Esophagus mucosa (tissue), 1 donor: ENCODE data around the gene RBSN. TPM values are rescaled to one million over a fixed set of nuclear protein-coding genes. Genes with fewer than 3 reads are reported as not detected.
A peak's percentile ranks its signal among the peaks of the same experiment; 100 is the strongest.
"Not testable (repeated sequence)": the region's sequence is repeated elsewhere in the genome, so short reads cannot be mapped to it uniquely, and the experiment has no call there.

Source experiments
- ATAC-seq: fragments of 200-7000 bp; cut with Tn5 transposase; one replicate; pipeline ENCODE4 v1.9.1; 2020
- total RNA-seq: library from RNA; stranded (reverse); gene quantifications from one replicate; pipeline ENCODE4 v1.2.4, GENCODE V29; 2023
- donor health status: DM: yes; HTN: yes; CAD: no.

Gene RBSN
- 10.1 TPM for total RNA-seq

DNA sequence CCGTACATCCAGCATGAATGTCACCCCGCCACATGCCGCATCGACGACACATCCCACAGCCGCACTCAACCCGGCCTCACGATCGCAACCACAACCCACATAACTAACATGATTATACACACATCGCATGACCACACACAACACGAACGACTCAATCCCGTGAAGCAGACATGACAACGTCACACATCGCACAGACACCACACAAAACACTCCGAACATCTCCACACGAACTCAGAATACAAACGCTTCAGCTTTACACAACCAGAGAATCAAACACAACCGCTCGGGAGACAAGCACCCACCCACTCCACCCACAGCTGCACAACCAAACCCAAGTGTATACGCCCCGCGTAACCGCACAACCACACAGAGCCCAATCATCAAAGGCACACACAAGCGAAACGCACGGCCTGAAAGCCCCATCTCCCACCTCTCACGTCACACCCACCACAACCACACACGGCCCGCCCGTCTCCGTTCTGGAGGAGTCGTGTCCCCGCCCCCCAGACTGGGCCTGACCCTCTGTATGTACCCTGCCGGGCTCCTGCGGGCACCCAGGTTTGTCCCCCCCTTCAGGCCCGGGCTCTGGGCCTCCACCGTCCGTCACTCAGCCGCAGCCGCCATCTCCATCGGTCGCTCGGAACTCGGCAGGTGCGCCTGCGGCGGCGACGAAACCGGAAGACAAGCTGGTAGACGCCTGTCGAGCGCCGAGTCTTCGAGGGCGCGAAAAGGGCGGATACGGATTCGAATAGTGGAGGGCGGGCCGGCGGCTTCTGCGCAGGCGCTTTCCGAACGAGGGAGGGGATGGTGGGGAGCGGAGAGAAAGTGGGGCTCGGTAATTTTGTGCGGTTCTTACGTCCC is at the start of gene RBSN:
Gene RBSN (minus strand): TSS at position 646 of the 861 bp plus-strand sequence. CDS start 3,028 bp downstream, outside the sequence.
- ATAC-seq, result peak; percentile 88

- ATAC-seq, result peak; percentile 35
Observed at GRCh38 chr3:15148614-15149013, 49.7 kb upstream of the RBSN start.

GRCh38 chr3:15136885-15137284 is 37.9 kb upstream of the RBSN start:
- not testable (repeated sequence) for ATAC-seq

GRCh38 chr3:15134968-15135367 is 36.0 kb upstream of the RBSN start:
- ATAC-seq, result not testable (repeated sequence)

- ATAC-seq, result not testable (repeated sequence)
Observed at GRCh38 chr3:15128403-15128802, 29.5 kb upstream of the RBSN start.

GRCh38 chr3:15126975-15127374 is 28.0 kb upstream of the RBSN start:
- not testable (repeated sequence) for ATAC-seq

- no peak for ATAC-seq
Observed at GRCh38 chr3:15122398-15122797, 23.4 kb upstream of the RBSN start.

DNA sequence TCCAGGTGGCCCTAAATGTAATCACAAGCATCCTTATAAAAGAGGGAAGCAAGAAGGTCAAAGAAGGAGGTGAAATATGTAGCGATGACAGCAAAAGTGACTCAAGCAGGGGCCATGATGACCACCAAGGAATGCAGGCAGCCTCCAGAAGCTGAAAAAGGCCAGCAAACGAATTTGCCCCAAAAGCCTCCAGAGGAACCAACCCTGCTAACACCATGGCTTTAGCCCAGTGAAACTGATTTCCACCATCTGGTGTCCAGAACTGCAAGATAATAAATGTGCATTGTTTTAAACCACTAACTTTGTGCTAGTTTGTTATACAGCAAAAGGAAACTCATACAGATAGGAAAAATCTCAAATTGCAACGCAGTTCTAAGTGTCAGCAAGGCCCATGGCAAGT is 23.0 kb upstream of the RBSN start:
- ATAC-seq, result no peak

DNA sequence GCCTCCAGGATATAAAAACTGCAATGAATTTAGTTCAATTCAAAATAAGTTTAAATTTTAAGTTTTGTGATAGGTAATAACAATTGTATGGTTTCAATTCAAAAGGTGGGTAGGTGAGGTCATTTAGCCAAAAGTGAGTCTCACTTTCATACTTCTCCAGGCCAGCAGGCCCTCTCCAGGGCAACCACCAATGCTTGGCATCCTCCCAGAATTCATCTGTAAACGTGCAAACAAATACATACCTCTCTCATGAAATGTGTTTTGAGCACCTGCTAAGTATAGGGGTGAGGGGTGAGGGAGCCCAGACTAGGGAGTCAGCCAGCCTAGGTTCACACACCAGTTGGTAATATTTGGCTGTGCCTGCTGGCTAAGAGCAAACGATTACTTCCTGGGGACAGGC is 22.0 kb upstream of the RBSN start:
- no peak for ATAC-seq

GRCh38 chr3:15117011-15117410 is 18.1 kb upstream of the RBSN start:
- no peak for ATAC-seq

DNA sequence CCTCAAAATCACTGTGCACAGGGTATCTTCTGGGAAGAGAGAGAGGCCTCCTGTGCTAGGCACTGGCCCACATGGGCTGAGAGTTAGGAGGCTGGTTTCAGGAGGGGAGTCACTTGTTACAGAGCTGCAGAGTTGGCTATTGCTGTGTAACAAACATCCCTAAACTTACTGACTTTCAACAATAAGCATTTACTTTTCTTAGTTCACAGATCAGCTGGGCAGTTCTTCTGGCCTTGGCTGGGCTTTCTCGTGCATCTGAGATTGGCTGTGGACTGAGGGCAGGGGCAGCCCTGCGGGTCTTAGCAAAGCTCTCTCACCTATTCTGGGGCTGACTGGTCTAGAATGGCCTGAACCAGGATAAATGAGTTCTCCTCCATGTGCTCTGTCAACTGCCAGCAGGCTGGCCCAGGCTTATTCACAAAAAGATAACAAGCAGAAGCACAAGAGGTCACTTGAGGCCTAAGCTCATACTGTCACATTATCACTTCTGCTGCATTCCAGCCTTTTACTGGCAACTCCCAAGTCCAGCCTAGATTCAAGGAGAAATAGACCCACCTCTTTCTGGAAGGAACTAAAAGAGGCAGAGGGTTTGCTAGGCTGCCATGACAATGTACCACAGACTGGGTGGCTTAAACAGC is 17.2 kb upstream of the RBSN start:
- no peak for ATAC-seq

DNA sequence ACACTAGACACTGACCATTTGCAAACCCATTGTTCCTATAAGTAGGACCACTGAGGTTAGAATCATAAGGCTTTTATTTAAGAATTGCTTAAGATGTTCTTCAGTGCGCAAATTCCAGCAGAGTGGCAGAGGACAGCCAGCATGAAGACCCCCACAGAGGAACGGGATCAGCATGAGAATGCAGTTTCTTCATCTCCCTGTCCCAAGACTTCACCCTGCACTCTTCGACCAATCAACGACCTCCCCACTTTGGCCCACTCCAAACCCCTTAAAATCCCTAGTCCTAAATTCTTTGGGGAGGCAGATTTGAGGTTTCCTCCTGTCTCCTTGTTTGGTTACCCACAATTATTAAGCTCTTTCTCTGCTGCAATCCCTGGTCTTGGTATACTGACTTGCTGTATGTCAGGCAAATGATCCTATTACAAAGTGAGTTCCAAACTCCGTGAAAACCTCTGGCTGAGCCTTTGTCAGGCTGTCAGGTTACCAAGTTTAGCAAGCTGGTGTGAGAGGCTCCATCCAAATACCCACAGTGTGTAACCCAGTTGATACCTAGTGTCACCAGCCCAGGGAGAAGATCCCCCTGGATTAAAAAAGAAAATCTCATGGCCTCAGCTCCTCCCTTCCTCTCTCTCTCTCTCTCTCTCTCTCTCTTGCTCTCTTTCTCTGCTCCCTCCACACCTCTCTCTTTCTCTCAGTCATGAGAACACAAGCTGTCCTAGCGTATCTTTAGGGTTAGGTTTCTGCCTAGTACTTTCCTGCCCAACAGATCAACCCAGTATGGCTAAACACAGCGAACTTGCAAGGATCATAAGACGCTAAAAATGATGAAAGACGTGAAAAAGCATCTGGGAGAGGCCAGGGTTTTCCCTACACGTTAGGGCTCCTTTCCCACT is 15.8 kb upstream of the RBSN start:
- no peak for ATAC-seq

- no peak for ATAC-seq
Observed at GRCh38 chr3:15113884-15114283, 14.9 kb upstream of the RBSN start.

DNA sequence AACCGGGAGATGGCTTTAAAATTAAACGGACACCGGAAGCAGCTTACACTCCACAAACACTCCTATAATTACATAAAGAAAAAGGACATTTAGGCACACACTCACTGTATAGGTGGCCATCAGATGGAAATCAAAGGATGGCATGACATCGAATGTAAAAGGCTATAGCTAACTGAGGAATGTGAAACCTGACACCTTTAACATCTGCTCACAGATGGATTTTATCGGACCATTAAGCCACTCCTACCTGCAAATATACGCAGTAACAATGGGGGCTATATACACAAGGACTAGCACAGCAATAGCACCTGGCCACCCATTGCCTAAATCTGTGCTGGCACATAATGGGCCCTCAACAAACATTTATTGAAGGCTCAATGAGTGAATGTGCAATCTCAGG is 14.5 kb upstream of the RBSN start:
- no peak for ATAC-seq

- no peak for ATAC-seq
Observed at GRCh38 chr3:15112011-15112410, 13.1 kb upstream of the RBSN start.

- no peak for ATAC-seq
Observed at GRCh38 chr3:15110206-15110605, 11.3 kb upstream of the RBSN start.

- no peak for ATAC-seq
Observed at GRCh38 chr3:15108869-15109268, 9.9 kb upstream of the RBSN start.

DNA sequence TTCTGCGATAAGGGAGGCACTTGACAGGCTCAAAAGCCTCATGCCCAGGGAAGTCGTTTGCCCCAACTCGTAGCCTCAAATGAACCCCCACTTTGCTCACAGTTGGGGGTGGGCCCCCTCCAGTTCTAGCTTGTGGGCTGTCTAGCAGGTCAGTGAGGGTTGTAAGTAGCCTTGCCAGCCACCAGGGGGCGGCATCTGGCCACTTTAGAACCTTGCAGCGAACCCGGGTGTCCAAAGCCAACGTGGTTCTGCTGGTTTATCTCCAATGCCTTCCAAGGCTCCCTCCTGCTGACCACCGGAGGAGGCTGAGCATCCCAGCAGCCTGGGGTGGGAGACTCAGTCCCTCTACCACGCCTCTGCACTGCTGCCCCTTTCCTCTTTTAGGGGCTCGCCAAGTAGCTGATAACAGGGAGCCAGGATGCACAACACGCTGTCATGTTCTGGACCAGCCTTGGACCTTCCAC is 9.2 kb upstream of the RBSN start:
- ATAC-seq, result peak; percentile 82

GRCh38 chr3:15107075-15107947 is 8.4 kb upstream of the RBSN start:
- no peak for ATAC-seq

DNA sequence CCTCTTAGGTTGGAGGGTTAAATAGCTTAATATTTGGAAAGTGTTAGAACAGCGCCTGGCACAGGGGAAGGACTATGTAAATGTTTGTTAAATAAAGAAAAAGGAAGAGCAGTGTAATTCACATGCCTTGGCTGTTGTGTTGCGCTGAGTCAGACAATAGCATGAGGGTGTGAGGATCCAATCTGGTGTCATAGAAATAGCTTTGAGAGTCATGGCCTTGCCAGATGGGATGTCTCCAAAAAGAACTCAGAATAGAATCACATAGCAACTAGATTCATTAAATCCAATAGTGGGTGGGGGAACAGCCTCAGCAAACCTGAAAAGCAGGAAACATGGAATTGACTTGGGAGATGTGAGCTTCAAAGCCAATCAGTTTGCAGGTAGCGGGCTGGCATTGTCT is 3.9 kb upstream of the RBSN start:
- ATAC-seq, result peak; percentile 58

DNA sequence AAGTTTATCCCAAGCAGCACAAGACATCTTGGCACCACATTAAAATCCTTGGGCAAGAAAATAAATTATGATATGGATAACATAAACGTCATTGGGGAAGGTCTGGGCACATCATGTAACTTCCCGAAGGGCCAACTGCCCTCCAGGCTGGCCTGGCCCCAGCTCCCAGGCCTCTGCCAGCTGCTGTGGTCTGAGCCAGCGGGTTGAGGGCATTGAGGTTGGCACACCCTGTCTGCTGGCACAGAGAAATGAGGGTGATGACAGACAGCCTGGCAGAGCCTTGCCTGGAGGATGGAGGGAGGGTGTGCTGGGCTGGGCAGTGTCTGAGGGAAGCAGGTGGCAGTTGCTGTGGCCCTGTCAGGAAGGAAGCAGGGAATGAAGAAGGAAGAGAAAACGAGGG is 3.3 kb upstream of the RBSN start:
- ATAC-seq, result peak; percentile 43
